Neural cell (in vitro differentiated cells): Measurements from ENCODE around the gene MPPED2. TPM values are rescaled to one million over a fixed set of nuclear protein-coding genes. Genes with fewer than 3 reads are reported as not detected.

ENCODE experiments used
- H2AFZ ChIP-seq: fragments of 200-600, 300-800 bp; sonication (generic), shearing (Covaris generic); 2 replicates; pipeline ENCODE4 v1.6.0; 2014; ENCODE audit warnings: low read depth, mild to moderate bottlenecking, antibody characterized with exemption, low read length, moderate library complexity
- H3F3A ChIP-seq: fragments of 200-600 bp; shearing (Covaris generic); 2 replicates; pipeline ENCODE4 v1.6.1; 2016; ENCODE audit warnings: mild to moderate bottlenecking, moderate library complexity, mixed read lengths, antibody characterized with exemption, low read length; ENCODE audit not compliant: insufficient read depth, poor library complexity, severe bottlenecking
- H3K27ac ChIP-seq: fragments of 200-600, 300-800 bp; sonication (generic), shearing (Covaris generic); 2 replicates; pipeline ENCODE4 v1.5.1; 2014; ENCODE audit warnings: mild to moderate bottlenecking, low read length, moderate library complexity
- H3K27me3 ChIP-seq: fragments of 300-800, 200-600 bp; sonication (generic), shearing (Covaris generic); 2 replicates; pipeline ENCODE4 v1.6.0; 2014; ENCODE audit warnings: mild to moderate bottlenecking, low read depth, low read length, moderate library complexity; ENCODE audit not compliant: insufficient read depth
- H3K36me3 ChIP-seq: fragments of 300-800, 200-600 bp; sonication (generic), shearing (Covaris generic); 2 replicates; pipeline ENCODE4 v1.5.1; 2014; ENCODE audit warnings: mild to moderate bottlenecking, antibody characterized with exemption, low read length, moderate library complexity; ENCODE audit not compliant: insufficient read depth
- H3K4me2 ChIP-seq: fragments of 300-800, 200-600 bp; sonication (generic), shearing (Covaris generic); 2 replicates; pipeline ENCODE4 v1.6.0; 2014; ENCODE audit warnings: mild to moderate bottlenecking, low read length
- H3K4me3 ChIP-seq: fragments of 300-800, 200-600 bp; sonication (generic), shearing (Covaris generic); 2 replicates; pipeline ENCODE4 v1.5.1; 2014; ENCODE audit warnings: mild to moderate bottlenecking, low read length, moderate library complexity
- H3K79me2 ChIP-seq: fragments of 200-600 bp; shearing (Covaris generic); replicated peaks from 2 replicates; pipeline ENCODE4 v1.6.0; 2014; ENCODE audit warnings: mild to moderate bottlenecking, low read length, moderate library complexity; ENCODE audit not compliant: insufficient read depth
- H3K9ac ChIP-seq: fragments of 300-800, 200-600 bp; sonication (generic), shearing (Covaris generic); 2 replicates; pipeline ENCODE4 v1.6.1; 2016; ENCODE audit warnings: mild to moderate bottlenecking, low read length, mixed read lengths
- H3K9me2 ChIP-seq: fragments of 200-600 bp; shearing (Covaris generic); 2 replicates; pipeline ENCODE4 v1.6.1; 2016; ENCODE audit warnings: mild to moderate bottlenecking, low read length, mixed read lengths; ENCODE audit not compliant: insufficient read depth
- H3K9me3 ChIP-seq: fragments of 200-600, 300-800 bp; sonication (generic), shearing (Covaris generic); 2 replicates; pipeline ENCODE4 v1.6.1; 2016; ENCODE audit warnings: mild to moderate bottlenecking, mixed run types, low read length, moderate library complexity, mixed read lengths
- H4K20me1 ChIP-seq: fragments of 200-600 bp; shearing (Covaris generic); 2 replicates; pipeline ENCODE4 v1.6.1; 2016; ENCODE audit warnings: mild to moderate bottlenecking, mixed run types; ENCODE audit not compliant: insufficient read depth
- EP300 ChIP-seq: fragments of 450-650 bp; conservative IDR thresholded peaks from 2 replicates; pipeline ENCODE4 v1.6.1; 2014; ENCODE audit warnings: antibody characterized with exemption, mild to moderate bottlenecking, moderate library complexity; ENCODE audit not compliant: poor library complexity, severe bottlenecking
- EZH2 ChIP-seq: fragments of 200-600, 300-800 bp; shearing (Covaris generic), sonication (generic); IDR thresholded peaks from 2 replicates; pipeline ENCODE4 v1.6.1; 2014; ENCODE audit warnings: antibody characterized with exemption, low read length, borderline replicate concordance, mild to moderate bottlenecking; ENCODE audit not compliant: insufficient read depth, poor library complexity, severe bottlenecking
- MXI1 ChIP-seq: fragments of 450-650 bp; conservative IDR thresholded peaks from 2 replicates; pipeline ENCODE4 v1.6.1; 2014; ENCODE audit warnings: antibody characterized with exemption, mild to moderate bottlenecking; ENCODE audit not compliant: poor library complexity, severe bottlenecking
- POLR2AphosphoS5 ChIP-seq: IDR thresholded peaks from 2 replicates; pipeline ENCODE4 v1.6.1; 2012
- RAD21 ChIP-seq: fragments of 450-650 bp; conservative IDR thresholded peaks from 2 replicates; pipeline ENCODE4 v1.6.1; 2014; ENCODE audit warnings: antibody characterized with exemption, mild to moderate bottlenecking, moderate library complexity
- REST ChIP-seq: IDR thresholded peaks from 2 replicates; pipeline ENCODE4 v1.6.1; 2012; ENCODE audit warnings: borderline replicate concordance
- SMC3 ChIP-seq: fragments of 450-650 bp; conservative IDR thresholded peaks from 2 replicates; pipeline ENCODE4 v1.6.1; 2014; ENCODE audit warnings: antibody characterized with exemption, mild to moderate bottlenecking, moderate library complexity; ENCODE audit not compliant: poor library complexity
- TAF1 ChIP-seq: IDR thresholded peaks from 2 replicates; pipeline ENCODE4 v1.6.1; 2012; ENCODE audit warnings: low read depth
- polyA plus RNA-seq: library from polyadenylated mRNA; depleted of rRNA; stranded (reverse); fragments of >200 nt; gene quantifications from 2 replicates; pipeline ENCODE4 v1.2.3, GENCODE V29; 2014
- TF ChIP-seq, protein P1 (sequence below): fragments of 450-650 bp; IDR thresholded peaks from 2 replicates; pipeline ENCODE4 v1.5.1; 2014; ENCODE audit warnings: antibody characterized with exemption, mild to moderate bottlenecking, moderate library complexity; ENCODE audit not compliant: poor library complexity, severe bottlenecking

MPPED2 gene
- polyA plus RNA-seq, 1 donor from 2014 or later, result 99.7 TPM

DNA sequence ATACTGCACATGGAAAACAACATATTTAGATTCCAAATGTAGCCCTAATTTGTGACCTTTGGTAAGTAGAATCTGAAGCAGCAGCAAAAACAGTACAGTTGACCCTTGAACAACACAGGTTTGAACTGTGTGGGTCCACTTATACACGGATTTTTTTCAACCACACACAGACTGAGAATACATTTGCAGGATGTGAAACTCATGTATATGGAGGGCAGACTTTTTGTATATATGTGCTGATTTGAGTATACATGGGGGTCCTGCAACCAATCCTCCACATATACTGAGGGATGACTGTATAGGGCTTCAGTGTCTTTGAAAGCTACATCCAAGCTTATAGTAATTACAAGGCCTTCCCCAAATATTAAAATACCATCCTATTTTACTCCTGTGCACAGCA, 120.5 kb downstream of the MPPED2 start:
- H4K20me1 ChIP-seq, result no peaks in the 10 kb centered on the region
- no peak for TF ChIP-seq REST
- TF ChIP-seq RAD21, result no peak
- TF ChIP-seq MXI1, result no peak
- TF ChIP-seq SMC3, result no peak
- TF ChIP-seq, protein P1, sequence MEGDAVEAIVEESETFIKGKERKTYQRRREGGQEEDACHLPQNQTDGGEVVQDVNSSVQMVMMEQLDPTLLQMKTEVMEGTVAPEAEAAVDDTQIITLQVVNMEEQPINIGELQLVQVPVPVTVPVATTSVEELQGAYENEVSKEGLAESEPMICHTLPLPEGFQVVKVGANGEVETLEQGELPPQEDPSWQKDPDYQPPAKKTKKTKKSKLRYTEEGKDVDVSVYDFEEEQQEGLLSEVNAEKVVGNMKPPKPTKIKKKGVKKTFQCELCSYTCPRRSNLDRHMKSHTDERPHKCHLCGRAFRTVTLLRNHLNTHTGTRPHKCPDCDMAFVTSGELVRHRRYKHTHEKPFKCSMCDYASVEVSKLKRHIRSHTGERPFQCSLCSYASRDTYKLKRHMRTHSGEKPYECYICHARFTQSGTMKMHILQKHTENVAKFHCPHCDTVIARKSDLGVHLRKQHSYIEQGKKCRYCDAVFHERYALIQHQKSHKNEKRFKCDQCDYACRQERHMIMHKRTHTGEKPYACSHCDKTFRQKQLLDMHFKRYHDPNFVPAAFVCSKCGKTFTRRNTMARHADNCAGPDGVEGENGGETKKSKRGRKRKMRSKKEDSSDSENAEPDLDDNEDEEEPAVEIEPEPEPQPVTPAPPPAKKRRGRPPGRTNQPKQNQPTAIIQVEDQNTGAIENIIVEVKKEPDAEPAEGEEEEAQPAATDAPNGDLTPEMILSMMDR, result no peak
- TF ChIP-seq POLR2AphosphoS5, result no peak
- no peak for TF ChIP-seq TAF1
- TF ChIP-seq EZH2, result no peak
- no peak for TF ChIP-seq EP300
- H3K36me3 ChIP-seq, result no peaks in the 10 kb centered on the region
- no peaks in the 10 kb centered on the region for H3K9me3 ChIP-seq
- H3K27ac ChIP-seq, result no peak overlapping the region
- no peak overlapping the region for H3K4me2 ChIP-seq
- H3K27me3 ChIP-seq, result no peaks in the 10 kb centered on the region
- H3K79me2 ChIP-seq, result peaks cover 4% of the 10 kb centered on the region
- H3K9ac ChIP-seq, result no peak overlapping the region
- no peak overlapping the region for H2AFZ ChIP-seq
- no peaks in the 10 kb centered on the region for H3K9me2 ChIP-seq
- H3F3A ChIP-seq, result no peaks in the 10 kb centered on the region
- H3K4me3 ChIP-seq, result no peak overlapping the region

- no peak for TF ChIP-seq TAF1
- TF ChIP-seq, protein P1, result no peak
- H3K36me3 ChIP-seq, result no peaks in the 10 kb centered on the region
- H3K27ac ChIP-seq, result no peak overlapping the region
- no peak overlapping the region for H3K4me3 ChIP-seq
- H3K4me2 ChIP-seq, result no peak overlapping the region
- H3F3A ChIP-seq, result no peaks in the 10 kb centered on the region
- H3K27me3 ChIP-seq, result no peaks in the 10 kb centered on the region
- no peak overlapping the region for H3K9ac ChIP-seq
- H2AFZ ChIP-seq, result no peak overlapping the region
- no peaks in the 10 kb centered on the region for H4K20me1 ChIP-seq
- no peaks in the 10 kb centered on the region for H3K9me3 ChIP-seq
- peaks cover 4% of the 10 kb centered on the region for H3K79me2 ChIP-seq
- no peaks in the 10 kb centered on the region for H3K9me2 ChIP-seq
These were observed 121.0 kb downstream of the MPPED2 start for GRCh38 chr11:30465192-30465591.
